T-helper 9 cell (primary cell): ENCODE data around the gene DIP2C.

Experiments
- DNase-seq: peaks from one replicate; pipeline ENCODE4 v3.0.0-alpha.2; 2020

DIP2C gene

DNA sequence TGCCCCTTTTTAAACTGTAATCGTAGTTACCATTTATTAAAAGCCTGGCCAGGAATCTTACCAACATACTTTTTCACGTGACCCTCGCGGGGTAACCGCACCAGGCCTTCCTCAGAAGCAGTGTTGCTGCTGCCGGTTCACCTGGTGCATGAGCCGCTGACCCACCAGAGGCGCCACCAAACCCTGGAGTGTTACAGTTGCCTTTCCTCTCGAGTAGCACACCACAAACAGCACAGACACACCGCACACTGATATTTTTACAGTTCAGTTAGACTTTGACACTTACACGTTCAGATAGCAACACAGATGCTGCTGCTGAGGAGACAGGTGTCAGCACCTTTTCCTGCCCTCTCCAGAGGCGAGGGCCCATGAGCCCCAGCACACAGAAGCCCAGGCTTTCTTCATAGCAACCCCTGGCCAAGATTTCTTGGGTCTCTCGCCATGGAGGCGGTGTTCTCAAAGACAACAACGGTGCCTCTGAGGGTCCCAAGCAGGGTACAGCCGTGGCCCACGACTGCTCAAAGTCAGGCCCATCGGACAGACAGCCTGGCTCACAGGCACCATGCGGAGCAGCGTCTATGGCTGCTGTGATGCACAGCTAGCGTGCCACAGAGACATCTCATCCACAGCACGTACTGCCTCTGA is 123.1 kb downstream of the DIP2C start:
- DNase-seq = no peak

DNA sequence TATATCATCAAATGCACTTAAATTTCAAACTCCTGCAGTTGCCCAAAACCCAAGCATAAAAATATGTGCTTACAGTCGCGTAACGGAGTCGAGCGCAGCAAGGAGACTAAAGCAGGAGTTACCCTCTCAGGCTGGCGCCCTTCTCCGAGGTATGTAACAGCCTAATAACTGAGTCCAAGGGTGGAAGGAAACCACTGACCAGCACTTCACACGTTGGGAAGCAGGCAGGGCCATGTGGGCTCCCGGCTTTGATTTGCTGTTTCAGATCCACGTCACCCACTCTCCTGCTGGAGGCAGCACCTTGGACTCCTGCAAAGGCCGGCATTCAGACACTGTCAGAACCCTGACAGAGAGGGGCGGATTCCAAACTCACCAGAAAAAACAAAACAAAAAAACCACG is 123.8 kb downstream of the DIP2C start:
- DNase-seq = no peak

DNA sequence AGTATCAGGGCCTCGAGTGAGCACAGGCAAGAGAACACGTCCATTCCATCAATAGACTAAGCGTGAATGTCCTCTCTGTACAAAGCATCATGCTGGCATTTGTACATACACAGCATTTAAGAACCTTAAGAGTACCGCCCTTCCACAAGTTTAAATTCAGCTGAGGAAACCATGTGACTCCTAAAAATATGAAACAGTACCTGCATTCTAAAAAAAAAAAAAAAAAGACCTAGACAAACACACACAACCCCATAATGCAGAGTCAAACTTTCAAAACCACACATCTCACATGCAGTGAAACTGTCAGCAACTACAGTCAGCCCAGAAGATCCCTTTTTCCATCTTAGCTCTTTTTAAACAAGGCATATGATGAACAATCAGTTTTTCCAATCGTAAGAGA is 124.3 kb downstream of the DIP2C start:
- no peak for DNase-seq

DNA sequence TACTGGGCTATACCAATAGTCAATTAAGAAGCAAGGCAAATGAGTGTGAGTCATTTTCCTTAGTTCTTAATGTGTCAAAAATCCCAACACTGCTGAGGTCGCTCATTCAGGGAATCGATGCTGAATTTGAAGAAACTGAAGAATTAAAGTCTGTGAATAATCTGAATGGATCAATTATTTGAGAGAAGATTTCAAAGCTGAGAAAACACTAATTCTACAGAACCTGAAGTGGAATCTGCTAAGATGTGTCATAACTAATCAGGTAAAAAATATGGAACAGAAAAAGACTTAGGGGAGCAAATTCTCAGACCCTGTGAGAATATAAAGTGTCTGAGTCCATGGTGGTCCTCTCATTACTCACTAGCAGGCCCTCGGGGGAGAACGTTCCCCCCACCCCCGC is 125.6 kb downstream of the DIP2C start:
- no peak for DNase-seq

DNA sequence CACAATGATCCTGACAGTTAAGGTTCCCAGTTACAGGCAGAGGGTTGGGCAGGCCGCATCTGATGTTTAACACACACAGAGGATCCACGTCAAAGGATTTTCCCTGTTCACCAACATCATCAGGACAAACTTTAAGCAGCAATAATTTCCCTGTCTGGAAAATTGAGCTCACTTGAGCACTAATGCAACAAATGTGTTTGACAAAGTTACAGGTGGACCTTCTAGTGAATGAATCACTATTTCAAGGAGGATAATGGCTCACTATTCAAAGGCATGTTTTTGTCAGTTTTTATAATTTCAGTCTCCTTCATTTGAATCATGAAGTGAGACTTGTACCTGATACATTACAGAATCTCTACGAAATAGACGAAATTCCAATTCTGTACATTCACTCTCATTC is 127.3 kb downstream of the DIP2C start:
- DNase-seq = no peak

DNA sequence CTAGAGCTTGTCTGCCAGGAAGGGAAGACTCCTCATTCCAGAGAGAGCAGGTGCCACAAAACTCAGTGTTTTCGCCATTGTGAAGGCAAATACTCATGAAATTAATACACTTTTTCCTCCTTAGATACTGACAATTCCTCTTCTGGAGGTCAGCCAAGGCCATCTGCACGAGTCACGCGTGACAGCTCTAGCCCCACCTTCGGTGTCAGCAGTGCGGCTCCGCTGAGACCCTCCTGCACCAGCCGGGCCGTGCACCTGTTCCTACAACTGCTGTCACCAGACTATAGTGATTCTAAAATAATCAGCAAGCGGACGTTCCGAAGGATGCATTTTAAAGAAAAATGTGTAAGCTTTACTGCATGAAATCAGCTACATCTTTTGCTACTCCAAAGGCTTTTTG is 127.7 kb downstream of the DIP2C start:
- no peak for DNase-seq

DNA sequence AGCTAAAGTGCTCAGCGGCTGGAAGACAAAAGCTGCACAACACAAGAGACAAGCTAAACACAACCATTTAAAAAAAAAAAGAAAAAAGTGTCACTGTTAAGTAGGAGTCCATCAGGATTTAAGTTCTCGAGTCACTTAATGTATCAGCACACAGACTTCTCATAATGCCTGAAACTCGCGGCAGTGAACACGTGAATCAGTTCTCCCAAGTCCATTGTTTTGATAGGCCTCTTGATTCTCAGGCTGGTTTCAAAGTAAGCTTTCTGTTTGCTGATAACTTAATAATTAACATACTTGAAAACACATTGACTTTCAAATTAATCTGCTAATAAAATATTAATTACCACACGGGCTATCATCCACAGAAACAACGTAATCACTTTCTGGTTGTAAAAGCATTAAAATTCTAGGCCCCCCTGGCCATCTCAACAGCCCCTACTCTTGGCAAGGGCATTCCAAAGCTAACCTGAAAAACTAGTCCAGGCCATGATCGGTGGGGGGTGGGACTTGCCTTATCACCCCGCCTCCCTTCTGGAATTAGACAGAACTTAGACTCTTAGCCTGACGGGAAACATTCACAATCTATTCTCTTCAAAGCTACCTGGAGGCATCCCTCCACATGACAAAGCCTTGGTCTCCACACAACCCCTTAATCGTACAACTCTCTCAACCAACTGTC is 129.0 kb downstream of the DIP2C start:
- no peak for DNase-seq

DNA sequence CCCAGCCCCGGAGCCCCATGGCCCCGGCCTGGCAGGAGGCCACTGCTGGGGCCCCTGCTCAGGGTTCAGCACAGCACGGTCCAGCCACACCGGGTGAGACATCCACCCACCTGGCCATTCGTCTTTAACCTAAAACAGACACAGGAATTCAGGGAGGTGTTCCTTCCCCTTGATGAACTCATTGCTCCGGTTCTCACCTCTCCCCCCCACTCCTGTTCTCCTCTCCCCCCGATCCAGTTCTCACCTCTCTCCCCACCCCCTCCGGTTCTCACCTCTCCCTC is 129.8 kb downstream of the DIP2C start:
- DNase-seq = no peak

DNA sequence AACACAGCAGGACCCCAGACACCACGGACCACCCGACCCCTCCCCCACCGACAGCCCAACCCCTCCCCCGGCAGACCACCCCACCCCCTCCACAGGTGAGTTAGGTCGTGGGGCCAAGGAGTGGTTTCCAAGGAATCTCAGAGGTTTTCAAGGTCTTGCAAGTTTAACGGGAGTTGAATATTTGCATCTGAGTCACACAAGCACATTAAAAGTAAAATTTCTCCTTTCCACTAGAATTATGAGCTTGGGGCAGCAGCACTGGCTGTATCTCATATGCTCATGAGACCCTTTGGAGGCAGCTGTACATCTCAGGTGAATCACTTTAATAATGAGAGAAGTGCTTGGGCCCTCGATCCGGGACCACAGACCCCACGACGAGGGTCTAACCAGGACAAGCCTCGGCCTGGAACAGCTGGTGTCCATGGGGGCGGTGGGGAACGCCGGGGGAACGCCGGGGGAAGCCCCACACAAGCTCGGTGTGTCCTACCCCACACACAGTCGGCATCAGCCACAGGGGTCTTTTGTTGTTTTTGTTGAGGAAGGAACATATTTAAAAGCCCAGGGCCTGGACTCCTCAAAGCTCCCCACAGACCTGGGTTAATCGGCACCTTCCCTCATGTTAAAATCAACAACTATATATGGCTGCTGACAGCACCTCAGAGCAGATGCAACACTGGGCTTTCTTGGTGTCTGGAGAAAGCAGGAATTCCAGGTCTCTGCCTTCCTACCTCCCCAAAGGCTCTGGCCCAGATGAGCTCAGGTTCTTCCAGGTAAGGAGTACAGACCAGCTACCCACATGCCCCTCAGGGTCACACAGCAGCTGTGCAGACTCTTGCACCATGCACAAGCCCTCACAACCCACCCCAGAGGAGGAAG is 130.3 kb downstream of the DIP2C start:
- no peak for DNase-seq

DNA sequence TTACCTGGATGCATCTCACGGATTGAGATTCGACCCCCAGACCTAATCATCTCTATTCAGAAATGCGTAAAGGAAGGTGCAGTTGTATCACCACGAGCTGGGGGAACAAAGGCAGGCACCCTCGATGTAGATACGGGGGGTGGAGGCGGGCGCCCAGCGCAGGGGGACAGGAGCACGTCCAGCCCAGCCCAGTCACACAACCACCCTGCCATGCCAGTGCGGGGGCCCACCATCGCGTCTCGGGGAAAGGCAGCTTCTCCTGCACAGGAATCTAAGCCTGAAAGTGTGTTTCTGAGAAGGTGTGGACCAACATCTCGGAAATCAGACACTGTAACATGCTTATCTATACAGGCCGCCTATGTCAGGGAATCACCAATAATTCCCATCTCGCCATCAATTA is 131.1 kb downstream of the DIP2C start:
- no peak for DNase-seq

DNA sequence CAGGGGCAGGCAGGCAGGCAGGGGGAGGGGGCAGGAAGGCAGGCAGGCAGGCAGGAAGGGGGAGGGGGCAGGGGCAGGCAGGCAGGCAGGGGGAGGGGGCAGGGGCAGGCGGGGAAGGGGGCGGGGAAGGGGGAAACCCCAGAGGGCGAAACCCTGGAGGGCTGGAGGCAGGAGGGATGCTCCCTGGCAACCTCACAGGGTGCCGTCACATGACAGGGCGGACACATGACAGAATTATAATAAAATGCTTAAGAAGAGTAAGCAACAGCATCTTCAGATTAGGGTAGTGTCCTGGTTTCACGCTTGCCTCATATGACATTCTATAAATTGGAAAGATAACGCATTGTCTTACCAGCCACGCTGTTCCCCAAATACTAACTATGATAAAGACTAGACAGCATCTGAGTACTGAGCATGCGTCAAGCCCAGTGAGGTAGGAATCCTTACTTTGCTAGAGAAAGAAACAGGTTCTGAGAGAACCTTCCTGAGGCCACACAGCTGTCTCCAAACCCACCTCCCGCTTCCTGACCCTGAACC is 131.6 kb downstream of the DIP2C start:
- DNase-seq = peak; percentile 32

DNA sequence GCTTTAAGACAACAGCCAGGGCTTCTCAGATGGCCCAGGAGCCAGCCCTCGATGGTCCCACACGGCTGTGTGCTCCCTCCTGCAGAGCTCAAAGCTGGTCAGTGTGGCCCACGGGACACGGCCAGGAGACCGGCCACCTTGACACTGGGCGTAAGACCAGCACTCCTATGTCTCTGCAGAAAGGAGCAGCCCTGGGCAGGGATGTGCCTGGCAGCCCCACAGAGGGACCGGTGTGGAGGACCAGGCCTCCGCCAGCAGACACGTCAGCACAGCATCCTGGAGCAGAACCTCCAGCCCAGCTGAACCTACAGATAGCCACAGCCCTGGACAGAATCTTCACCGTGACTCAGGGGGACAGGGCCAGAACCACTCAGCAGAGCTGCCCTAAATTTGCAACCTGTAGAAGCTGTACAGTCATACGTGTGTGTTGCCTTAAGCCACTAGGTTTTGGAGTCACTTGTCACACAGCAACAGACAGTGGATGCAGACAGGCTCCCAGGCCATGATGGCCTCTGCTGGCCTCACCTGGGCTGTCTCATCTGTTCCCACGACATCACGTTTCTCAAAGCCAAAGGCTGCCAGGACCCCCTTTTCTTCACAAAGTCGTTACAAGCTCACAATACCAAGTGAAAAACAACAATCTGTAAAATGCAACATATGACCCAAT is 132.4 kb downstream of the DIP2C start:
- no peak for DNase-seq

DNA sequence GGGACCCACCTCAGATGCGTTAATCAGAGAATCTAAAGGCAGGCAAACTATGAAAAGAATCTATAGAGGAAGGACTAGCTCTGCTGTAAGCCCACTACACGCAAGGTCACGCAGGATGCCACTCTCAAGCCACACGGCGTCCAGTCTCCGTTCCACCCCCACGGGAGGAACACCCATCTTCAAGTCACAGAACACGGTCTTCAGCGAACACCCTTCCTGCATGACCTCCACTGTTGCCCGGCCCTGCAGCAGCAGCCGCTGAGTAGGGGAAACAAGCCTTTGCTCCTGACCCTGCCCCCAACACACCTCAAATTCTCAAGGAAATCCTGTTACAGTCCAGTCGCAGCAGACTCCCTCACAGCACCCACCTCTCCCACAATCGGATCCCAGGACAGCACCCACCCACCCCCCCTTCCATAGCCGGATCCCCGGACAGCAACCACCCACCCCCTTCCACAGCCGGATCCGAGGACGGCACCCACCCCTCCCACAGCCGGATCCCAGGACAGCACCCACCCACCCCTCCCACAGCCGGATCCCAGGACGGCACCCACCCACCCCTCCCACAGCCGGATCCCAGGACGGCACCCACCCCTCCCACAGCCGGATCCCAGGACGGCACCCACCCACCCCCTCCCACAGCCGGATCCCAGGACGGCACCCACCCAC is 133.7 kb downstream of the DIP2C start:
- DNase-seq = no peak

DNA sequence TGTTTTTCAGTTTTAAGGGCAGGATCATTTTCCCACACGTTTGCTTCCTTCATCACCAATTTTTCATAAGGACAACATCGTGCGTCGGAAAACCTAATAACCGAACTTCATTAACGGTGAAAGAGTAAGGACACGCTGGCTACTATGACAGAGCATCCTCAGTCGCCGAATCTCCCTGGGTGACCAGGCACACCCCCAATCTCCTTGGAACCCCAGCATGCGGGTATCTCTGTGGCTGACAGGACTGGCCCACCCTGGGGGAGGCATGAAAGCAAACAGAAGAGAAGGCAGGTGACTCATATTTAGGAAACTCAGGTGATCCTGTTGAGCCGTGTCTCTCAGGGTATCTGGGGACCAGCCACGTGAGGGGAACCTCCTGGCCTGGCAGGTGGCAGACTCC is 134.2 kb downstream of the DIP2C start:
- no peak for DNase-seq

DNA sequence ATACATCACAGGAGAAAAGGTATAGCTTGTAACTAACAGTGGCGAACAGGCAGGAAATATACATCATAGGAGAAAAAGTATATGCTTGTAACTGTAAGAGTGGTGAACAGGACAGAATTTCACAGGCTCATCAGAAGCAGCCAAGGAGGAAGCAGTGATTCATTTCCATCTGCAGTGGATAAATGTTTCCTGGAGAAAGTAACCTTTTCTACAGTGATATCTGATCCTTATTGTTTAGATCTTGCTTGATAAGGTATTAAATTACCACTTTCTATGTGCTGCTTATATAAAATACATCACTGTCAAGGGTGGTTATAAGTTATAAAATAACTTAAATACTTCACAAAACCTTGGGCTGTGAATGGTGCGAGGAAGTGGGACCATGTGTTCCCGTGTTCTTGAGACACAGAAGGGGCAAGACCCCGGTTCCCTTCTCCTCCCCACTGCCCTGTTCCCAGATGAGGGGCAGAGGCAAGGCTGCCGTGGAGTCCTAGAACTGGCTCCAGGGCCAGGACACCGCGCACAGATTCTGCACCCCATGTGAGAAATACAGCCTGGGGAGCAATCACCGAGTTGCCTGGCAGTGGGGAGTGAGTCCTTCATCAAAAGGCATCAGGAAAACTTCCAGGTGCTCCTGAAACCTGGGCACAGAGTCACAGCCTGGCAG is 135.2 kb downstream of the DIP2C start:
- no peak for DNase-seq

DNA sequence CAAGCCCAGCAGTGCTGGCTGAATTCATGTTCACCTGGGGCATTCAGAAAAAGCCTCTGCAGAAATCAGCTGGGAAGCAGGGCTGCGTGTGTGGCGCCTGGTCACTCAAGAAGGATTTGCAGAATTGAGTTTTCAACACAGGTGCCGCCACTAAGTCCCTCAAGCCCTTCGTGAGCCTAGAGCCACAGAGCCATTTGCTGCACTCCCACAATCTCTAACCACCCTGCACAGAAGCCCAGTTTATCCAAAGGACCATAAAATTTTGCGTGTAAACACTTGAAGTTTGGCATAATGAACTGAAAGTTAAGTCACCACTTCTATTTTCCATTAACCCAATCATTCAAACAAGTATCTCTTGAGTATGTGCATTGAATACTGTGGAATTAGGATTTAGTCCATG is 136.2 kb downstream of the DIP2C start:
- DNase-seq = no peak

DNA sequence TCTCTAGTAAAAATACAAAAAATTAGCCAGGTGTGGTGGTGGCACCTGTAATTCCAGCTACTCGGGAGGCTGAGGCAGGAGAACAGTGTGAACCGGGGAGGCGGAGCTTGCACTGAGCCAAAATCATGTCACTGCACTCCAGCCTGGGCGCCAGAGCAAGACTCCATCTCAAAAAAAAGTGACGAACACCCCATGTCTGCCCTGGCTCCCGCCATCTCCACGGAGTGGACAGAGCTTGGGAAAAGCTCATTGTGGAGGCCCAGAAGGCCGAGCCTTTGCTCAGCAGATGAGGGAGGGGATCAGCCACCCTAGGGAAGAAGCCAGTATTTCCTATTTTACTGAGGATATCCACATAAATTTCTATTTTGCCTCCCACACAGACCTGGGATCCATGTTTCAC is 136.8 kb downstream of the DIP2C start:
- DNase-seq = no peak

DNA sequence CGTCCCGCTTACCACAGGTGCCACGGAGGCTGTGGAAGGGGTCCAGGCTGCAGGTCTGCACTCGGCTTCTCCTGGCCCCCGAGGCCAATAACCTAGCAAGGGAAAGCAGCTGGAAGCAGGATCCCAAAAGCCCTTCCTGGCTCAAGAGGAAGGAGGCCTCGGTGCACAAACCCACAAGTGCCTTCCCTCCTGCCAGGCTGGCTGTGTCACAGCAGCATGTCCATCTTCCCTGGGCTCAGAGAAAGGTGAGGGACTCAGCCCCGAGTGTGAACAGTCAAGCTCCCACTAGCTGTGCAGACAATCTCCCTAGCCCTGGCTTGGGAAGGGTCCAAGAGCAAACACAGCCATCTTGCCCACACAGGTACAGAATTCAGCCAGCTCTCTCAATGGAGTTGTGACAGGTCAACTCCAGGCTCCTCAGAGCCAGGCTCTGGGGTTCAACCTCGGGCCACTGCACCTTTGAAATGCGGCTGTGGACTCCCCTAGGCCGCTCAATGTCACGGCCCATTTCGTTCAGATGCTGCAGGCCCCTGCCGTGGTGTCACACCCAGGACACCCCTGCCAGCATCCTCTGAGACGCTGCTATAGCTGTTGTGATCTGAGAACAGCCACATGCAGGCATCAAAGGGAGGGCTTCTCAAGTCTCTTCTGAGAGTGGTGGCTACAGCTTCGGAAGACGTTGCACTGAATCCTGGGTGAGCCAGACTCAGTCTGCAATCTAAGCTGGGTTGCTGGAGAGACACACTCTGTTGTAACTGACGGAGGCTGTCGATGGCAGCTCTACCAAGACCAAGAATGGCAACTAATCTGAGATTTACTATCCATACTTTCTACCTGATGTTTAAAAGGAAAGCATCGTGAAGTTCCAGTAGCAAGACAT is 137.9 kb downstream of the DIP2C start:
- DNase-seq = no peak

DNA sequence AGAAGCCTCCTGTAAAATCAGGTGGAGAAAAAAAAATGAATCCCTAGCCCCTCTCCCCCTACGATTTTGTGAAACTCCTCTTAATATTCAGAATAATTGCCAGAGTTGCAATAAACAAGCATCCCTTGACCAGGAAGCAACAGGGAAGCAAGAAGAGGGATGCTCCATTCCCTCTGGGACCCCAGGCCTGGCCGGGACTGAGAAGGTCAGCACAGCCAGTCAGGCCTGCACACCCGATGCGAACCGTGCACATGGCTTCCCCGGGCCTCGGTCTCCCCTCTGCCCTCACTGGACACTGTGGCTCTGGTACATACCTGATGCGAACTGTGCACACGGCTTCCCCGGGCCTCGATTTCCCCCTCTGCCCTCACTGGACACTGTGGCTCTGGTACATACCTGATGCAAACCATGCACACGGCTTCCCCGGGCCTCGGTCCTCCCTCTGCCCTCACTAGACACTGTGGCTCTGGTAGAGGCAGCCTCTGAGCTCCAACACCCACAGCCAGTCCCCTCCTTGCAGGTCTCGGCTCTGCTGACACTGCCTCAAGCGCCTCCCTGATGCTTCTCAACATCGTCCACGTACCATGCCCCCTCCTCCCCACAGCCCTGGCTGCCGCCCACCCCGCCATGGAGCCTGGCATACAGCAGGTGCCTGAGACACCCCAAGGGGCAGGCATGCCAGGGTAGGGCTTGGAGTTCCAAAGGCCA is 138.6 kb downstream of the DIP2C start:
- DNase-seq = no peak

DNA sequence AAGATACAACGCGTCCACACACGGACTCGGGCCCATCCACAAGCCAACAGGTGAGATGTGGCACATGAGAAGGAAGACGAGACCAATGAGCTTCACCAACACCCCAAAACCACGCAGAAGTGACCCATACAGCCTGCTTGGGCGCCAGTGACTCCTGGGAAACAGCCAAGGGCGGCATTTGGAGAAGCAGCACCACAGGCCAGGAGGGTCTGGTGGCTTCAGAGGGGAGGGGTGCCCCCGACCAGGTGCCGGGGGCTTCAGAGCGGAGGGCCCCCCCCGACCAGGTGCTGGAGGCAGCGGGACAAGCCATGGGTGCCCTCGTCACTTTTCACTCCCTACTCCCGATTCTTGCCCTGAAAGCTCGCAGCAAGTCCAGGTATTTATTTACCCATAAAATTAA is 140.1 kb downstream of the DIP2C start:
- DNase-seq = no peak
